GM19239 (cell line): ENCODE results near the gene WDR37.

ENCODE experiments used
- DNase-seq: peaks from one replicate; pipeline ENCODE4 v3.0.0; 2011; ENCODE audit warnings: low spot score; ENCODE audit not compliant: insufficient read length
- FAIRE-seq: peaks from 2 replicates; lab custom pipeline; 2011; peaks lifted over from hg19 to GRCh38; lab: Jason Lieb, UNC

The WDR37 gene

GRCh38 chr10:1121271-1121970 is 65.2 kb downstream of the WDR37 start:
- FAIRE-seq, result no peak
- DNase-seq, result no peak

DNA sequence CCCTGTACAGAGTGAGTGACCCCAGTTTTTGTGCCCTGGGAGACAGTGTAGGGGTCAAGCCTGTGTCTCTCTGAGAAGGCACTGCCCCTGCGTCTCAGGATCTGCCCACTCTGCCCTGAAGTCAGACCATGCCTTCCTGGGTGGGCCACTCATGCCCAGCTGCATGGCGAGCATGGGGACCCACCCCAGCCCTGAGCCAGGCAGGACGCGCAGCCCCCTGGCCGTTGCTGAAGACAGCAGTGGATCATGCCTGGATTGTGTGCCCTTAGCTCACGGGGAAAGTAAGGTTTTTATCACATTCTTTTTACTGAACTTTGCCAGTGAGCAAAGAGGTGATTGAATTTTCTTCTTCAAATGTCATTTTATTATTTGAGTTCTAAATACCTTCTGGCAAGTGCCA is 66.2 kb downstream of the WDR37 start:
- DNase-seq, result no peak
- no peak for FAIRE-seq

- DNase-seq, result no peak
- FAIRE-seq, result no peak
Measured at GRCh38 chr10:1123198-1123597, 67.0 kb downstream of the WDR37 start.

DNA sequence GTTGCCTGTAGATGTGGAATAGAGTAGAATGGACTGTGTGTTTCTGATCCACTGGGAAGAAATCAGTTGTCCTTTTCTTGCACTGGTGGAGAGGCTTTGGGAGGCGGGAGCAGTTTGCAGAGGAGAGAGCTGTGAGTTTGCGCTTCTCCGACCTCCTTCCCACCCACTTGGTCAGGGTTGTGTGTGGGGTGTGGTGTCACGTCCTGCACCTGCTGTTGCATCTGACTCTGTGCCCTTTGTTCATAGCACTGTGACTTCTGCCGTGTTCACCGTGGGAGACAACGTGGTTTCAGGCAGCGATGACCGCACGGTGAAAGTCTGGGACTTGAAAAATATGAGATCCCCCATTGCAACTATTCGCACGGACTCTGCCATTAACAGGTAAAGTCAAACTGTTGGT is 67.8 kb downstream of the WDR37 start:
- FAIRE-seq (no peak), DNase-seq (no peak)

DNA sequence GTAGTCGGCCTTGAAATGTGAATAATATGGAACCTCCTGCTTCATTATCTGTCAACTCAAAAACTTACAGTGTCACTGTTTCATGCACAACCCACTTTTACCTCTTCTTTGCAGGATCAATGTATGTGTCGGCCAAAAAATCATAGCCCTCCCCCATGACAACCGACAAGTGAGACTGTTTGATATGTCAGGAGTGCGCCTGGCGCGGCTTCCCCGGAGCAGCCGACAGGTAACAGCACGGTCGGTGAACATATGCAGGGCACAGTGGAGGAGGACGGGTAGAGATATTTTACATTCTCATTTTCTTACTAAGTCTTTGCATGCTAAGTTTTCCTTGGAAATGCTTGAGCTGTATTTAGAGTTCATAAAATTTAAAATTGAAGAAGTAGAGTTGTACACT is 68.6 kb downstream of the WDR37 start:
- DNase-seq (no peak), FAIRE-seq (no peak)

GRCh38 chr10:1126461-1126860 is 70.3 kb downstream of the WDR37 start:
- DNase-seq (no peak), FAIRE-seq (no peak)

DNA sequence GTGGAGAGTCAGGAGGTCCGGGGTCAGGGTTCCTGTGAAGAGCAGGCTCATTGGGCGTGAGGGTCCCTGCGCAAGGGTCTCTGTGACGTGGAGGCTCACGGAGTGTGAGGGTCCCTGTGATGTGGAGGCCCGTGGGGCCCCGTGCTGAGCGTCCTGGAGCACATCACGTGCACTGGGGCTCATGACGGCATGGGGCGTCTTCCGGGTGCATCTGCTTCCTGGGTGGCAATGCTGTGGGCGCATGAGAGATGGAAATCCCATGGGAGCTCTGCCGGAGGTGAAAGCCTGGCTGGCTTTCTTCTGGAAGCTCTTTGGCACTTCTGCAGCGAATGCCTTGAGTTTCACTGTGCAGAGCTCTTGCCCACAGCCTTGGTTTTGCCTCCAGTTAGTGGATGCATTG is 71.4 kb downstream of the WDR37 start:
- DNase-seq (no peak), FAIRE-seq (no peak)

DNA sequence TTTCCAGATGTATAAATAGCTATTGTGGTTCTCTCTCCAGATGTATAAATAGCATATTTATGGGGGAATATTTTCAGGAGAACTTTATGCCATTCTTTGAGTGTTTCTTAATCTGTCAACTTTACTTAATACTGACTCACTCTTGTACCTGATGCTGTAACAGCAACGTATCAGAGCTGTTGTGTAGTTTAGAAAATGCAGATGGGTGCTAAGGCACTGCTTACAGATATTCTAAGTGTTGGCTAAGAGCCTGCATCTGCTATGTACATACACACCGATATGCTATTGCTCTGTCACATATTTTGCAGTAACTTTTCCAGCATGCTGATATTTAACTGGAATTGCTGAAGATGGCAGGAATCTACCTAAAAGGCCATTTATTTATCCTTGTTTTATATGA is 71.9 kb downstream of the WDR37 start:
- FAIRE-seq (no peak), DNase-seq (no peak)

DNA sequence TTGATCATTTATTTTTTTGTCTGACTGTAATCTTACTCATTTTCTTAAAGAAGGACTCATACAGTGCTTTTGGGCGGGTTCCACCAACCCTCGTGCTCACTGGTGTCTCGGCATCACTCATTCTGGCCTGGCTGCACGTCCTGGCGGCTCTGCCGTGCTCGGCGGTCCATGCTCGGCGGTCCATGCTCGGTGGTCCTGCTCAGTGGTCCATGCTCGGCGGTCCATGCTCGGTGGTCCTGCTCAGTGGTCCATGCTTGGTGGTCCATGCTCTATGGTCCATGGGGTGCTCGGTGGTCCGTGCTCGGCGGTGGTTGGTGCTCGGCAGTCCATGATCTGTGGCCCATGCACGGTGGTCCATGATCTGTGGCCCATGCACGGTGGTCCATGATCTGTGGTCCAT is 72.5 kb downstream of the WDR37 start:
- DNase-seq (no peak), FAIRE-seq (no peak)

GRCh38 chr10:1130226-1130625 is 74.0 kb downstream of the WDR37 start:
- FAIRE-seq (no peak), DNase-seq (no peak)

GRCh38 chr10:1130995-1131790 is 75.0 kb downstream of the WDR37 start:
- no peak for FAIRE-seq
- no peak for DNase-seq

DNA sequence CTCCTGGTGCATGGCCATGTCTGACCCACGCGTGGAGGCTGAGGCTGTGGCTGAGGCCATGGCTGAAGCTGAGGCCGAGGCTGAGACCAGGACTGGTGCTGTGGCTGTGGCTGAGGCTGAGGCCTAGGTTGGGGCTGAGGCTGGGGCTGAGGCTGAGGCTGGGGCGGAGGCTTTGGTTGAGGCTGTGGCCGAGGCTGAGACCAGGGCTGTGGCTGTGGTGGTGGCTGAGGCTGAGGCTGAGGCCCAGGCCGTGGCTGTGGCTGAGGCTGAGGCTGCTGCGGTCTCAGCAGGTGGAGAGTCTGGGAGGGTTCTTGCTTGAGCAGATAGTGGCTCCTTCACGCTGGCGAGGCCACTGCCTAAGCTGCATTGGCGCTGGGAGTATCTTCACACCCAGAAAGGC is 76.4 kb downstream of the WDR37 start:
- FAIRE-seq (no peak), DNase-seq (no peak)

- FAIRE-seq (no peak), DNase-seq (no peak)
Measured at GRCh38 chr10:1133495-1134045, 77.4 kb downstream of the WDR37 start.

- no peak for DNase-seq
- FAIRE-seq, result no peak
Measured at GRCh38 chr10:1134156-1134555, 78.0 kb downstream of the WDR37 start.

GRCh38 chr10:1136268-1136667 is 80.1 kb downstream of the WDR37 start:
- FAIRE-seq (no peak), DNase-seq (no peak)

- FAIRE-seq (no peak), DNase-seq (no peak)
Measured at GRCh38 chr10:1137499-1138163, 81.4 kb downstream of the WDR37 start.

- FAIRE-seq, result no peak
Measured at GRCh38 chr10:1138529-1138928, 82.3 kb downstream of the WDR37 start.

GRCh38 chr10:1141261-1141660 is 85.1 kb downstream of the WDR37 start:
- FAIRE-seq (no peak), DNase-seq (no peak)

More at GRCh38 chr10:1138529-1138928, 82.3 kb downstream of the WDR37 start:
- DNase-seq, result no peak

DNA sequence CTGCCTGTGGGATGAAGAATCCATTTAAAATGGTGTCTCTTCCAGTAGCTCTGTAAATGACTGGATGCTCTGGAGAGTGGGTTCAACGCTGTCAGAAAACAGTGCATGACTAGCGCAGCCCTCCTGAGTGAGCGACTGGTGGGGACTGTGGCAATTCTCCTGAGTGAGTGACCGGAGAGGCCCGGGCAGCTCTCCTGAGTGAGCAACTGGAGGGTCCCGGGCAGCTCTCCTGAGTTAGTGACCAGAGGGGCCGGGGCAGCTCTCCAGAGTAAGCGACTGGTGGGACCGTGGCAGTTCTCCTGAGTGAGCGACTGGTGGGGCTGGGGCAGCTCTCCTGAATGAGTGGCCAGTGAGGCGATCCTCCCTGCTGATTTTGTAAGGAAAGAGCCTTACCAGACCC is 85.5 kb downstream of the WDR37 start:
- no peak for FAIRE-seq
- no peak for DNase-seq

- FAIRE-seq (no peak), DNase-seq (no peak)
Measured at GRCh38 chr10:1142596-1142995, 86.4 kb downstream of the WDR37 start.

DNA sequence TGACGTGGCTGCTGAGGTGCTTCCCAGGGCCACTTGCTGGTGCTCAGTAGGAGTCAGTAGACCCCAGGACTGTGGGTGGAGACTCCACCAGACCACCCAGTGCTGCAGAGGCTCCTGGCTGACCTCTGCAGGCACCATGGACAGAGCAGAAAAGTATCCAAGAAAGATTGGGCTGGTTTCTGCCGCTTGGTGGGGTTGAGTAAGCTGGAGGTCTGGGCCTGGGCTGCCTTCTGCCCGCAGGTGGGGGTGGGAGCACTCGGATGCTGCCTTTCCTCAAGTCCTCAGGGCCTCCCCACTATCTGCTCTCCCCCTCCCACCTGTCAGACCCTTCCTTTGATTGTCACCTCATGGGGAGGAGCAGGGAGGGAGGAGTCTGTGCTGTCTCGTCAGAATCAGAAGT is 91.6 kb downstream of the WDR37 start:
- FAIRE-seq (no peak), DNase-seq (no peak)
